ENCODE measurements around the gene WDR41.

The WDR41 gene

DNA sequence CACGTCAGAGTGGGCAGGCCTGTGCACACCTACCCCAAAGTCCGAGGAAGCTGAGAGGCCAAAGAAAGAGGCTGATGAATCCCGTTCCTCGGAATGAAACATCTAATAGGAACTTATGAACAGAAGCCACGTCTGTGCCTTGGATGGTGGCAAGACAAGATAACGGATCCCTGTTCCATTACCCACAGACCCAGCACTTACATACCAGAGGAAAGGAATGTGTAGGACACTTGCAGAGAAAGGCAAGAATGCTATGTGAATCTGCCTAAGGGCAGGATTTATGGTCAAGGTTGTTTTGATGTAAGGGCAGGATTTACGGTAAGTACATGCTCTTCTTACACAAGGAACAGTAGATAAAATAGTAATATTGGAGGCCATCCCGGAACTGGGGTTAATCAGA, 93.2 kb downstream of the WDR41 start:
- H3K27ac ChIP-seq (ENCODE audit: low read depth, low read length): no peak overlapping the region
- no peak overlapping the region for H3K9ac ChIP-seq (ENCODE audit: low read length)
- no peak overlapping the region for H4K8ac ChIP-seq (ENCODE audit: low read depth, low read length)
- WGBS (ENCODE audit: extremely low coverage, insufficient coverage, low lambda C conversion rate): no CpG with 5 or more reads among the region's 8 CpGs
- no peak overlapping the region for H3K18ac ChIP-seq (ENCODE audit: low read length)
- H3K27me3 ChIP-seq (ENCODE audit: insufficient read depth, low read length, poor library complexity): no peaks in the 10 kb centered on the region
- H2BK15ac ChIP-seq (replicated peaks; ENCODE audit: low read depth): no peak overlapping the region
- no peak overlapping the region for H3K23ac ChIP-seq (ENCODE audit: low read length)
- H2BK5ac ChIP-seq (ENCODE audit: low read length): no peak overlapping the region
- no peak overlapping the region for H2AK5ac ChIP-seq (ENCODE audit: low read length)
- no peaks in the 10 kb centered on the region for H3K79me2 ChIP-seq (ENCODE audit: control insufficient read depth, insufficient read depth, low read length)
- H3K4me2 ChIP-seq (ENCODE audit: low read length): no peak overlapping the region
- no peaks in the 10 kb centered on the region for H3K4me1 ChIP-seq (ENCODE audit: control insufficient read depth, low read depth, low read length)
- no peak overlapping the region for H3K4ac ChIP-seq (ENCODE audit: low read depth, low read length)
- no peak overlapping the region for H2BK120ac ChIP-seq (ENCODE audit: low read depth, low read length)
- no peak overlapping the region for H4K5ac ChIP-seq (ENCODE audit: low read length)
- H3K4me3 ChIP-seq (ENCODE audit: low read length): no peak overlapping the region
- H3K56ac ChIP-seq (ENCODE audit: low read length): no peak overlapping the region
- peak; percentile 79 for DNase-seq
- no peaks in the 10 kb centered on the region for H3K79me1 ChIP-seq (ENCODE audit: low read length)
- no peaks in the 10 kb centered on the region for H3K36me3 ChIP-seq (ENCODE audit: control insufficient read depth, insufficient read depth, low read length)

DNA sequence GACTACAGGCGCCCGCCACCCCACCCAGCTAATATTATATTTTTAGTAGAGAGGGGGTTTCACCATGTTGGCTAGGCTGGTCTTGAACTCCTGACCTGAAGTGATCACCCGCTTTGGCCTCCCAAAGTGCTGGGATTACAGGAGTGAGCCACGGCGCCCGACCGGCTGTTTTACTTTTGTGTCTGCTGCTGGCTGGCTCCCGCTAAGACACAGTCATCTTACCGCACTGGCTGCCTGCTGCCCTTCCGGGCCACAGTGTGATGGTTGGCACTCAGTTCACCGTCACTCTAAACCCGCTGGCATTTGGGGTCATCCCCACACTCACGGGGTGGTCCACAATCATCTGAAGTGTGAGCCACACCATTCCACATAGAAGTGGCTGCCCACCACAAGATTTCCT, 93.7 kb downstream of the WDR41 start:
- WGBS (ENCODE audit: extremely low coverage, insufficient coverage, low lambda C conversion rate): no CpG with 5 or more reads among the region's 13 CpGs
- Histone ChIP-seq H3K36me3 (ENCODE audit: control insufficient read depth, insufficient read depth, low read length) (no peaks in the 10 kb centered on the region), H3K4ac (ENCODE audit: low read depth, low read length) (no peak overlapping the region), H2BK5ac (ENCODE audit: low read length) (no peak overlapping the region), H3K4me3 (ENCODE audit: low read length) (no peak overlapping the region), H3K18ac (ENCODE audit: low read length) (no peak overlapping the region), H3K9ac (ENCODE audit: low read length) (no peak overlapping the region), H3K27ac (ENCODE audit: low read depth, low read length) (no peak overlapping the region), H2BK120ac (ENCODE audit: low read depth, low read length) (no peak overlapping the region), H4K5ac (ENCODE audit: low read length) (no peak overlapping the region), H3K79me2 (ENCODE audit: control insufficient read depth, insufficient read depth, low read length) (no peaks in the 10 kb centered on the region), H3K79me1 (ENCODE audit: low read length) (no peaks in the 10 kb centered on the region), H2AK5ac (ENCODE audit: low read length) (no peak overlapping the region), H4K8ac (ENCODE audit: low read depth, low read length) (no peak overlapping the region), H3K4me2 (ENCODE audit: low read length) (no peak overlapping the region), H3K27me3 (ENCODE audit: insufficient read depth, low read length, poor library complexity) (no peaks in the 10 kb centered on the region), H3K4me1 (ENCODE audit: control insufficient read depth, low read depth, low read length) (no peaks in the 10 kb centered on the region), H3K56ac (ENCODE audit: low read length) (no peak overlapping the region), H2BK15ac (replicated peaks; ENCODE audit: low read depth) (no peak overlapping the region), H3K23ac (ENCODE audit: low read length) (no peak overlapping the region)
- no peak for DNase-seq

DNA sequence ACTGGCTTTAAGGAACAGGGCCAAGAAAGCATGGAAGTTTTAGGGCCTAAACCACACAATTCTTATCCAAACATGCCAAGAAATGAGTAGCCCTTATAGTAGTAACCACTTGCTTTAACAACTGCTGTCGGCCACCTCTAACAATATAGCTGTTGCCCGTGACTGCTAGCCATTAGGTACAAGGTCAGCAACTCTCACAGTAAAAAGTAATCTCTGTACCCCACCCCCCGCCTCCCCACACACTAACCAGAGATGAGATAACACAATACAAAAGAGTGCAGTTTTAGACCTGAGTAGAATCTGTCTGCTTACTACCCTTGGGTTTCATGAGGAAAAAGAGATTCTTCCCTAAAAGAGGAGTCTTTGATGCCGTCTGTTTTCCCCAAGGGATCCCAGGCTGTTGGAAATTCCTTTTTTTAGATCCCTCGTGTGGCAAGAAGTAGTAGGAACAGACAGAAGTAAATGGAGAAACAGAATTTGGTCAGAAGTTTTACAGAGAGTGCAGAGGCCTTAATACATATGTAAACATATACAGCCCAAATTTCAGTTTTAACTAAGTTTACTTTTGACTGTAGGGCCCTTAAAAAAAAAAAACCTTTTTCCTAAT, 94.3 kb downstream of the WDR41 start:
- Histone ChIP-seq H3K36me3 (ENCODE audit: control insufficient read depth, insufficient read depth, low read length) (no peaks in the 10 kb centered on the region), H3K23ac (ENCODE audit: low read length) (no peak overlapping the region), H3K79me1 (ENCODE audit: low read length) (no peaks in the 10 kb centered on the region), H3K27ac (ENCODE audit: low read depth, low read length) (no peak overlapping the region), H2AK5ac (ENCODE audit: low read length) (no peak overlapping the region), H3K9ac (ENCODE audit: low read length) (no peak overlapping the region), H3K4me1 (ENCODE audit: control insufficient read depth, low read depth, low read length) (no peaks in the 10 kb centered on the region), H3K4ac (ENCODE audit: low read depth, low read length) (no peak overlapping the region), H3K79me2 (ENCODE audit: control insufficient read depth, insufficient read depth, low read length) (no peaks in the 10 kb centered on the region), H2BK5ac (ENCODE audit: low read length) (no peak overlapping the region), H3K4me3 (ENCODE audit: low read length) (no peak overlapping the region), H3K4me2 (ENCODE audit: low read length) (no peak overlapping the region), H3K27me3 (ENCODE audit: insufficient read depth, low read length, poor library complexity) (no peaks in the 10 kb centered on the region), H2BK120ac (ENCODE audit: low read depth, low read length) (no peak overlapping the region), H3K18ac (ENCODE audit: low read length) (no peak overlapping the region), H3K56ac (ENCODE audit: low read length) (no peak overlapping the region), H4K8ac (ENCODE audit: low read depth, low read length) (no peak overlapping the region), H2BK15ac (replicated peaks; ENCODE audit: low read depth) (no peak overlapping the region), H4K5ac (ENCODE audit: low read length) (no peak overlapping the region)
- DNase-seq: peak; percentile 11
- no CpG with 5 or more reads among the region's 5 CpGs for WGBS (ENCODE audit: extremely low coverage, insufficient coverage, low lambda C conversion rate)

DNA sequence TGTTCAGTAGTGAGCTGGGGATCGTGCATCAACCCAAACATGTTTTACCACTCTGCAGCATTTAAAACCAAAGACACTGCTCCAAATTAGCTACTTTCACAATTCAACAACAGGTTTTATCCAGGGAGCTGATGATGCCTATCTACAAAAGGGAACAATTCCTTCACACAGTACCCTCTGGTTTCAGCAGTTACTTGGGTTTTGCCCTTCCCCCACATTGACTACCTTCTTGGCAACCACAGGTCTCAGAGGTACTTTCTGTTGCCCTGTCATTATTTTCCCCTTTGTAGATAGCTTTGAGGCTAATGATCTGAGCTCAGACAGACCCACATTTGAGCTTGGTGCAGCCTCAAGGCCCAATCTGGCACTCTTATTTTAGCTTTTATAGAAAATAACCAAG, 96.1 kb downstream of the WDR41 start:
- Histone ChIP-seq H3K36me3 (ENCODE audit: control insufficient read depth, insufficient read depth, low read length) (no peaks in the 10 kb centered on the region), H3K27me3 (ENCODE audit: insufficient read depth, low read length, poor library complexity) (no peaks in the 10 kb centered on the region), H3K23ac (ENCODE audit: low read length) (no peak overlapping the region), H2BK5ac (ENCODE audit: low read length) (no peak overlapping the region), H3K79me1 (ENCODE audit: low read length) (no peaks in the 10 kb centered on the region), H3K27ac (ENCODE audit: low read depth, low read length) (no peak overlapping the region), H3K4me3 (ENCODE audit: low read length) (no peak overlapping the region), H4K5ac (ENCODE audit: low read length) (no peak overlapping the region), H3K4me1 (ENCODE audit: control insufficient read depth, low read depth, low read length) (no peaks in the 10 kb centered on the region), H4K8ac (ENCODE audit: low read depth, low read length) (no peak overlapping the region), H3K9ac (ENCODE audit: low read length) (no peak overlapping the region), H3K18ac (ENCODE audit: low read length) (no peak overlapping the region), H3K56ac (ENCODE audit: low read length) (no peak overlapping the region), H2AK5ac (ENCODE audit: low read length) (no peak overlapping the region), H3K4ac (ENCODE audit: low read depth, low read length) (no peak overlapping the region), H3K4me2 (ENCODE audit: low read length) (no peak overlapping the region), H2BK120ac (ENCODE audit: low read depth, low read length) (no peak overlapping the region), H3K79me2 (ENCODE audit: control insufficient read depth, insufficient read depth, low read length) (no peaks in the 10 kb centered on the region), H2BK15ac (replicated peaks; ENCODE audit: low read depth) (no peak overlapping the region)
- WGBS (ENCODE audit: extremely low coverage, insufficient coverage, low lambda C conversion rate): no CpG with 5 or more reads among the region's 1 CpG
- DNase-seq: peak; percentile 15

DNA sequence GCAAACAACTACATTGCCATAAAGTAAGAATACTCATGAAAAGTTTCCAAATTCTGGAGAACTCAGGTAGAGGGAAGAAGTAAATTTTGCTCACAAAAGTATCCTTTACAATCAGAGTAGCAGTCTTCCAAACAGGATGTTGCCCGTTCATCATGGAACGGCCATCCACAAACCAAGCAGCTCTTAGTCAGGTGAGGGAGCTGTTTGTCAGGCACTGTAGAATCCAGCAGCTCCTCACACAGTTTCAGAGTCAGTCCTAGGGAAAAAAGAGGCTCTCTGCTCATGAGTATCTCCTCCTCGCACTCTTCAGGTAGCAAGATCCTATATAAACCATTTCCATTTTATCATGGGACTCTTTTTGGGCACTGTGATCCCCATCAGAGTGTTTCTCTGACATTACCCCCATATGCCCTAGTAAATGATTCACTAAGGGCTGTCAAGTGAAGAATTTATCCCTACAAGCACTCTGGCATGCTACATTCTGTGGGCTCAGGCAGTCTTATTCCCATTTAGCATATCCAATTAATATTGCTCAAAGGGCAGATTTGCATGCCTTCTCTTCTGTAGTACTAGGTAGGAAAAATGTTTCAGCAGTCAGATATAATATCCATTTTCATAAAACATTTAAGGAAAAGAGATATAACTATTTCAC, 97.9 kb downstream of the WDR41 start:
- no peak overlapping the region for H3K4me3 ChIP-seq (ENCODE audit: low read length)
- H3K18ac ChIP-seq (ENCODE audit: low read length): no peak overlapping the region
- H3K9ac ChIP-seq (ENCODE audit: low read length): no peak overlapping the region
- H4K8ac ChIP-seq (ENCODE audit: low read depth, low read length): no peak overlapping the region
- no peaks in the 10 kb centered on the region for H3K27me3 ChIP-seq (ENCODE audit: insufficient read depth, low read length, poor library complexity)
- no peaks in the 10 kb centered on the region for H3K79me1 ChIP-seq (ENCODE audit: low read length)
- H3K4ac ChIP-seq (ENCODE audit: low read depth, low read length): no peak overlapping the region
- no peak overlapping the region for H4K5ac ChIP-seq (ENCODE audit: low read length)
- H3K27ac ChIP-seq (ENCODE audit: low read depth, low read length): no peak overlapping the region
- no peak overlapping the region for H3K23ac ChIP-seq (ENCODE audit: low read length)
- no peak overlapping the region for H2AK5ac ChIP-seq (ENCODE audit: low read length)
- H3K4me2 ChIP-seq (ENCODE audit: low read length): no peak overlapping the region
- H3K56ac ChIP-seq (ENCODE audit: low read length): no peak overlapping the region
- H3K79me2 ChIP-seq (ENCODE audit: control insufficient read depth, insufficient read depth, low read length): no peaks in the 10 kb centered on the region
- no peaks in the 10 kb centered on the region for H3K36me3 ChIP-seq (ENCODE audit: control insufficient read depth, insufficient read depth, low read length)
- no peak overlapping the region for H2BK5ac ChIP-seq (ENCODE audit: low read length)
- no peaks in the 10 kb centered on the region for H3K4me1 ChIP-seq (ENCODE audit: control insufficient read depth, low read depth, low read length)
- peak; percentile 15 for DNase-seq
- no peak overlapping the region for H2BK120ac ChIP-seq (ENCODE audit: low read depth, low read length)
- no CpG with 5 or more reads among the region's 3 CpGs for WGBS (ENCODE audit: extremely low coverage, insufficient coverage, low lambda C conversion rate)
- H2BK15ac ChIP-seq (replicated peaks; ENCODE audit: low read depth): no peak overlapping the region
